Suprapubic skin (tissue), 4 donors: ENCODE data around the gene HIVEP3.

ENCODE experiments used
- CTCF ChIP-seq, 2 donors: fragments of 200-600 bp in 1 of 2; fragments of 450-650 bp in 1 of 2; sonication (generic) in 1 of 2; IDR thresholded peaks; one replicate each; pipeline ENCODE4 v1.5.1; 2016 to 2019; ENCODE audit warnings: antibody characterized with exemption in 2 of 2, mild to moderate bottlenecking in 1 of 2, moderate library complexity in 1 of 2
- EP300 ChIP-seq: sonication (generic); formaldehyde crosslinking; IDR thresholded peaks from one replicate; pipeline ENCODE4 v1.6.1; 2017; ENCODE audit warnings: antibody characterized with exemption
- POLR2A ChIP-seq, 2 donors: fragments of 450-650 bp; IDR thresholded peaks; one replicate each; pipeline ENCODE4 v1.6.1; 2017; ENCODE audit warnings: antibody characterized with exemption in 2 of 2, mild to moderate bottlenecking in 2 of 2, moderate library complexity in 2 of 2
- POLR2AphosphoS5 ChIP-seq, 3 donors: sonication (generic); formaldehyde crosslinking; IDR thresholded peaks; one replicate each; pipeline ENCODE4 v1.6.1; 2017; ENCODE audit warnings: antibody characterized with exemption in 3 of 3

- TF ChIP-seq POLR2A (IDR thresholded peaks at IDR 0.05) (no peak), CTCF (IDR thresholded peaks at IDR 0.05) (no peak), POLR2AphosphoS5 (IDR thresholded peaks at IDR 0.05) (peak in 2 of 3 donors; percentile 16 to 35), EP300 (no peak)
These were observed 179.4 kb downstream of the HIVEP3 start for GRCh38 chr1:41739061-41739955.
